ENCODE data around the gene SLC16A14.

Gene SLC16A14

GRCh38 chr2:230048010-230048671 lies 20.6 kb downstream of the SLC16A14 start:
- no peaks in the 10 kb centered on the region for H3K36me3 ChIP-seq (replicated peaks; ENCODE audit: insufficient read depth, low read length)
- no peak overlapping the region for H3K4me2 ChIP-seq (ENCODE audit: low read depth, low read length)
- no peak overlapping the region for H3K4me3 ChIP-seq (ENCODE audit: low read length)
- H3K79me2 ChIP-seq (ENCODE audit: low read length) = no peaks in the 10 kb centered on the region
- H3K9ac ChIP-seq (ENCODE audit: low read length) = no peak overlapping the region
- no peaks in the 10 kb centered on the region for H3F3A ChIP-seq (ENCODE audit: insufficient read depth, low read length)
- no peaks in the 10 kb centered on the region for H3K27me3 ChIP-seq (replicated peaks; ENCODE audit: insufficient read depth, low read length)
- DNase-seq = no peak
- H3K27ac ChIP-seq (ENCODE audit: low read length) = no peak overlapping the region
- H4K20me1 ChIP-seq (ENCODE audit: insufficient read depth, low read length) = no peaks in the 10 kb centered on the region
- H3K9me3 ChIP-seq (replicated peaks; ENCODE audit: insufficient read depth, low read length) = no peaks in the 10 kb centered on the region
- no peak overlapping the region for H2AFZ ChIP-seq (ENCODE audit: low read length)
- H3K4me1 ChIP-seq (ENCODE audit: low read length) = no peaks in the 10 kb centered on the region
- H3K9me2 ChIP-seq (replicated peaks; ENCODE audit: insufficient read depth, low read length) = no peaks in the 10 kb centered on the region
- TF ChIP-seq CTCF (IDR thresholded peaks at IDR 0.05; ENCODE audit: low read length) = no peak
- TF ChIP-seq EZH2 (optimal IDR thresholded peaks at IDR 0.05; ENCODE audit: low read depth, low read length) = no peak
- no peak for TF ChIP-seq EZH2phosphoT487 (IDR thresholded peaks at IDR 0.05; ENCODE audit: low read length)

- Histone ChIP-seq H3K9me2 (replicated peaks; ENCODE audit: insufficient read depth, low read length) (no peaks in the 10 kb centered on the region), H3K36me3 (replicated peaks; ENCODE audit: insufficient read depth, low read length) (no peaks in the 10 kb centered on the region), H3K27me3 (replicated peaks; ENCODE audit: insufficient read depth, low read length) (no peaks in the 10 kb centered on the region), H3K9ac (ENCODE audit: low read length) (no peak overlapping the region), H2AFZ (ENCODE audit: low read length) (no peak overlapping the region), H3K4me2 (ENCODE audit: low read depth, low read length) (no peak overlapping the region), H3K27ac (ENCODE audit: low read length) (no peak overlapping the region), H3K79me2 (ENCODE audit: low read length) (no peaks in the 10 kb centered on the region), H3K4me3 (ENCODE audit: low read length) (no peak overlapping the region), H4K20me1 (ENCODE audit: insufficient read depth, low read length) (no peaks in the 10 kb centered on the region), H3F3A (ENCODE audit: insufficient read depth, low read length) (no peaks in the 10 kb centered on the region), H3K4me1 (ENCODE audit: low read length) (no peaks in the 10 kb centered on the region), H3K9me3 (replicated peaks; ENCODE audit: insufficient read depth, low read length) (no peaks in the 10 kb centered on the region)
- DNase-seq = no peak
- TF ChIP-seq EZH2 (optimal IDR thresholded peaks at IDR 0.05; ENCODE audit: low read depth, low read length) (no peak), CTCF (IDR thresholded peaks at IDR 0.05; ENCODE audit: low read length) (no peak), EZH2phosphoT487 (IDR thresholded peaks at IDR 0.05; ENCODE audit: low read length) (no peak)
These were observed 22.2 kb downstream of the SLC16A14 start for GRCh38 chr2:230046491-230046890.

GRCh38 chr2:230043461-230043860 lies 25.3 kb downstream of the SLC16A14 start:
- TF ChIP-seq EZH2 (optimal IDR thresholded peaks at IDR 0.05; ENCODE audit: low read depth, low read length) = no peak
- TF ChIP-seq EZH2phosphoT487 (IDR thresholded peaks at IDR 0.05; ENCODE audit: low read length) = no peak
- no peak for TF ChIP-seq CTCF (IDR thresholded peaks at IDR 0.05; ENCODE audit: low read length)
- Histone ChIP-seq H3F3A (ENCODE audit: insufficient read depth, low read length) (no peaks in the 10 kb centered on the region), H3K4me1 (ENCODE audit: low read length) (no peaks in the 10 kb centered on the region), H2AFZ (ENCODE audit: low read length) (no peak overlapping the region), H3K9me3 (replicated peaks; ENCODE audit: insufficient read depth, low read length) (no peaks in the 10 kb centered on the region), H4K20me1 (ENCODE audit: insufficient read depth, low read length) (no peaks in the 10 kb centered on the region), H3K4me2 (ENCODE audit: low read depth, low read length) (no peak overlapping the region), H3K27me3 (replicated peaks; ENCODE audit: insufficient read depth, low read length) (no peaks in the 10 kb centered on the region), H3K27ac (ENCODE audit: low read length) (no peak overlapping the region), H3K9me2 (replicated peaks; ENCODE audit: insufficient read depth, low read length) (no peaks in the 10 kb centered on the region), H3K9ac (ENCODE audit: low read length) (no peak overlapping the region), H3K36me3 (replicated peaks; ENCODE audit: insufficient read depth, low read length) (no peaks in the 10 kb centered on the region), H3K79me2 (ENCODE audit: low read length) (no peaks in the 10 kb centered on the region), H3K4me3 (ENCODE audit: low read length) (no peak overlapping the region)
- DNase-seq = no peak

Measured in MM.1S (cell line).